Astrocyte (in vitro differentiated cells and primary cell): Measurements from ENCODE around the gene IER2. TPM values are rescaled to one million over a fixed set of nuclear protein-coding genes. Genes with fewer than 3 reads are reported as not detected.
A peak's percentile ranks its signal among the peaks of the same experiment; 100 is the strongest.

Experiments
- DNase-seq: peaks from one replicate; pipeline ENCODE4 v3.0.0-alpha.2; 2010; ENCODE audit warnings: low read depth
- FAIRE-seq: peaks from 2 replicates; lab custom pipeline; 2011; peaks lifted over from hg19 to GRCh38; lab: Jason Lieb, UNC
- H2AFZ ChIP-seq: 2 replicates; pipeline ENCODE4 v1.6.0; 2012; ENCODE audit warnings: low read depth, low read length, inconsistent platforms
- H3K27ac ChIP-seq: 2 replicates; pipeline ENCODE4 v1.5.1; 2011; ENCODE audit warnings: low read depth, low read length, inconsistent platforms
- H3K27me3 ChIP-seq: 2 replicates; pipeline ENCODE4 v1.6.0; 2011; ENCODE audit warnings: low read length, inconsistent platforms; ENCODE audit not compliant: insufficient read depth
- H3K36me3 ChIP-seq: 2 replicates; pipeline ENCODE4 v1.5.1; 2011; ENCODE audit warnings: low read length, inconsistent platforms; ENCODE audit not compliant: insufficient read depth
- H3K4me1 ChIP-seq: 2 replicates; pipeline ENCODE4 v1.5.1; 2011; ENCODE audit warnings: low read length, inconsistent platforms; ENCODE audit not compliant: insufficient read depth
- H3K4me2 ChIP-seq: 2 replicates; pipeline ENCODE4 v1.6.0; 2012; ENCODE audit warnings: low read length, inconsistent platforms
- H3K4me3 ChIP-seq: 2 replicates; pipeline ENCODE4 v1.5.1; 2011; ENCODE audit warnings: low read depth, mild to moderate bottlenecking, low read length, inconsistent platforms; ENCODE audit not compliant: insufficient read depth
- H3K79me2 ChIP-seq: 2 replicates; pipeline ENCODE4 v1.6.0; 2012; ENCODE audit warnings: mild to moderate bottlenecking, low read length, inconsistent platforms; ENCODE audit not compliant: insufficient read depth
- H3K9ac ChIP-seq: 2 replicates; pipeline ENCODE4 v1.6.0; 2012; ENCODE audit warnings: mild to moderate bottlenecking, low read length, inconsistent platforms
- H3K9me3 ChIP-seq: 2 replicates; pipeline ENCODE4 v1.5.1; 2012; ENCODE audit warnings: low read depth, mild to moderate bottlenecking, low read length, inconsistent platforms; ENCODE audit not compliant: insufficient read depth
- H4K20me1 ChIP-seq: 2 replicates; pipeline ENCODE4 v1.6.0; 2012; ENCODE audit warnings: low read length, inconsistent platforms; ENCODE audit not compliant: insufficient read depth
- H3K27ac Mint-ChIP-seq: one replicate; pipeline ENCODE4 v1.8.0; 2021; ENCODE audit warnings: mild to moderate bottlenecking, mixed read lengths; ENCODE audit not compliant: unreplicated experiment
- H3K27me3 Mint-ChIP-seq: one replicate; pipeline ENCODE4 v1.8.0; 2021; ENCODE audit warnings: low read depth, mixed read lengths; ENCODE audit not compliant: unreplicated experiment
- H3K36me3 Mint-ChIP-seq: one replicate; pipeline ENCODE4 v1.8.0; 2021; ENCODE audit warnings: low read depth, mixed read lengths; ENCODE audit not compliant: unreplicated experiment
- H3K4me1 Mint-ChIP-seq: one replicate; pipeline ENCODE4 v1.8.0; 2021; ENCODE audit warnings: low read depth, mixed read lengths; ENCODE audit not compliant: unreplicated experiment
- H3K4me3 Mint-ChIP-seq: one replicate; pipeline ENCODE4 v1.8.0; 2021; ENCODE audit warnings: mild to moderate bottlenecking, moderate library complexity, mixed read lengths; ENCODE audit not compliant: unreplicated experiment
- H3K9me3 Mint-ChIP-seq: one replicate; pipeline ENCODE4 v1.8.0; 2021; ENCODE audit warnings: mild to moderate bottlenecking, mixed read lengths; ENCODE audit not compliant: unreplicated experiment
- CTCF ChIP-seq: IDR thresholded peaks from 2 replicates; pipeline ENCODE4 v1.5.1; 2011; ENCODE audit warnings: low read depth, mild to moderate bottlenecking, inconsistent platforms, low read length, moderate library complexity; ENCODE audit not compliant: insufficient read depth
- EZH2 ChIP-seq: IDR thresholded peaks from 2 replicates; pipeline ENCODE4 v1.6.1; 2012; ENCODE audit warnings: mild to moderate bottlenecking, low read length, inconsistent platforms; ENCODE audit not compliant: insufficient read depth
- total RNA-seq: library from RNA; stranded (reverse); gene quantifications from 2 replicates; pipeline ENCODE4 v1.2.1, GENCODE V29; 2021

Gene IER2
- total RNA-seq, 1 donor from 2014 or later = 71.3 TPM

GRCh38 chr19:13138171-13138915 is 11.9 kb upstream of the IER2 start:
- Histone ChIP-seq H3K4me2 (no peak overlapping the region), H3K27me3 (no peaks in the 10 kb centered on the region), H3K9ac (no peak overlapping the region), H2AFZ (no peak overlapping the region), H3K4me1 (peaks cover 8% of the 10 kb centered on the region), H3K79me2 (peaks cover 47% of the 10 kb centered on the region), H4K20me1 (peaks cover 45% of the 10 kb centered on the region), H3K9me3 (no peaks in the 10 kb centered on the region), H3K4me3 (no peak overlapping the region), H3K27ac (no peak overlapping the region), H3K36me3 (peaks cover 6% of the 10 kb centered on the region)
- TF ChIP-seq EZH2 = no peak
- no peak for TF ChIP-seq CTCF
- Mint-ChIP-seq H3K4me3 (no peak overlapping the region), H3K36me3 (peaks cover 17% of the 10 kb centered on the region), H3K27ac (no peak overlapping the region), H3K9me3 (no peaks in the 10 kb centered on the region), H3K4me1 (peaks cover 4% of the 10 kb centered on the region), H3K27me3 (no peaks in the 10 kb centered on the region)
- DNase-seq = no peak
- no peak for FAIRE-seq

- Histone ChIP-seq H3K4me1 (peaks cover 13% of the 10 kb centered on the region), H2AFZ (no peak overlapping the region), H3K4me3 (no peak overlapping the region), H3K27ac (no peak overlapping the region), H3K27me3 (no peaks in the 10 kb centered on the region), H4K20me1 (peaks cover 39% of the 10 kb centered on the region), H3K9ac (no peak overlapping the region), H3K9me3 (no peaks in the 10 kb centered on the region), H3K79me2 (peaks cover 42% of the 10 kb centered on the region), H3K4me2 (no peak overlapping the region), H3K36me3 (peaks cover 6% of the 10 kb centered on the region)
- H3K27ac Mint-ChIP-seq = no peak overlapping the region
- no peaks in the 10 kb centered on the region for H3K27me3 Mint-ChIP-seq
- H3K4me1 Mint-ChIP-seq = no peaks in the 10 kb centered on the region
- no peak for FAIRE-seq
- no peaks in the 10 kb centered on the region for H3K9me3 Mint-ChIP-seq
- no peak overlapping the region for H3K4me3 Mint-ChIP-seq
- peaks cover 18% of the 10 kb centered on the region for H3K36me3 Mint-ChIP-seq
- DNase-seq = no peak
- TF ChIP-seq CTCF = no peak
- no peak for TF ChIP-seq EZH2
Observed at GRCh38 chr19:13138916-13139198, 11.4 kb upstream of the IER2 start.

GRCh38 chr19:13139633-13140311 is 10.4 kb upstream of the IER2 start:
- H3K36me3 ChIP-seq = peaks cover 9% of the 10 kb centered on the region
- H3K4me2 ChIP-seq = no peak overlapping the region
- Mint-ChIP-seq H3K27ac (peak overlapping the region; percentile 53), H3K4me1 (no peaks in the 10 kb centered on the region), H3K36me3 (peaks cover 17% of the 10 kb centered on the region), H3K9me3 (no peaks in the 10 kb centered on the region), H3K4me3 (no peak overlapping the region), H3K27me3 (no peaks in the 10 kb centered on the region)
- no peak overlapping the region for H3K4me3 ChIP-seq
- peaks cover 18% of the 10 kb centered on the region for H3K4me1 ChIP-seq
- no peaks in the 10 kb centered on the region for H3K27me3 ChIP-seq
- no peak overlapping the region for H3K27ac ChIP-seq
- H2AFZ ChIP-seq = no peak overlapping the region
- DNase-seq (no peak), FAIRE-seq (no peak)
- peaks cover 32% of the 10 kb centered on the region for H3K79me2 ChIP-seq
- H3K9me3 ChIP-seq = no peaks in the 10 kb centered on the region
- TF ChIP-seq CTCF = no peak
- TF ChIP-seq EZH2 = no peak
- H3K9ac ChIP-seq = no peak overlapping the region
- H4K20me1 ChIP-seq = peaks cover 31% of the 10 kb centered on the region
